Neuron (in vitro differentiated cells): ENCODE measurements around the gene FAM216A.
"Not testable (repeated sequence)": the region's sequence is repeated elsewhere in the genome, so short reads cannot be mapped to it uniquely, and the experiment has no call there.

Experiments
- H2AFZ ChIP-seq: one replicate; pipeline ENCODE4 v1.6.1; 2013; ENCODE audit warnings: low read depth, mild to moderate bottlenecking, inconsistent platforms, low read length, moderate library complexity
- H3K27me3 ChIP-seq: one replicate; pipeline ENCODE4 v1.6.1; 2013; ENCODE audit warnings: low read length; ENCODE audit not compliant: insufficient read depth
- H3K36me3 ChIP-seq: one replicate; pipeline ENCODE4 v1.6.1; 2013; ENCODE audit warnings: low read length; ENCODE audit not compliant: insufficient read depth
- H3K4me1 ChIP-seq: one replicate; pipeline ENCODE4 v1.6.1; 2013; ENCODE audit warnings: low read length; ENCODE audit not compliant: insufficient read depth
- H3K4me3 ChIP-seq: 2 replicates; pipeline ENCODE4 v1.5.1; 2013; ENCODE audit warnings: mild to moderate bottlenecking, low read length, moderate library complexity
- H3K9me3 ChIP-seq: one replicate; pipeline ENCODE4 v1.6.1; 2013; ENCODE audit warnings: low read length

FAM216A gene

DNA sequence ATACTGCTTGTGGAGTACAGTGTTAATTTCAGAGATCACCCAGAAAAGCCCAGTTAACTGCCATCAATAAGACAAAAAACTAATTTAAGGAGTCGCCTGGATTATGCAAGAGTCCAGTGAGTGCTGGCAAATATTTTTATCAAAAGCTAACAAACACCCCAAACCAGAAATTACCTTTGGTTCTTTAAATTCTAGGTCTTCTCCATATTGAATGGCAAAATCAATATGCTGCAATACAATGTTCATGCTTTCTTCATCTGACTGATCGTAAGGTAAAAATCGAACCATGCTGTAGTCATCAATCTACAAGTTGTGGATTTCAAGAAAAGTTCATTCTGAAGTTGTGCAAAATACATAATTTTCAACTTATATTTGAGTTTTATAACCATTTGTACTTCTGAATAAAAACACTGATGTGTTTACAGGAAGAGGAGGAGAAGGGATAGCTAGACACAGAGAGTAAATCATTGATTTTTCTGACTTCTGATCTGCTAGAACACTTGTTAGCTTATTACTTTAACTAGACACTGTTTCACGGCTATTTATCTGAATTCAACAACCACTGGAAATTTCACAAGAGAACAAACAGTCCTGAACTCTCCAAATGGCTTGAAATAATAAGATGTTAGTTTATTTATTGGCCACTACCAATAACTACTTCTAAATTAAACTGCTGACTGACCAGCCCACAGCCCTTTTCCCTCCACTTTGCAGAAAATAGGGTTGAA is 14.9 kb upstream of the FAM216A start:
- Histone ChIP-seq H3K27me3 (no peaks in the 10 kb centered on the region), H2AFZ (no peak overlapping the region), H3K36me3 (peaks cover 41% of the 10 kb centered on the region), H3K9me3 (peaks cover under 1% of the 10 kb centered on the region), H3K4me1 (peaks cover 2% of the 10 kb centered on the region), H3K4me3 (no peak overlapping the region)

DNA sequence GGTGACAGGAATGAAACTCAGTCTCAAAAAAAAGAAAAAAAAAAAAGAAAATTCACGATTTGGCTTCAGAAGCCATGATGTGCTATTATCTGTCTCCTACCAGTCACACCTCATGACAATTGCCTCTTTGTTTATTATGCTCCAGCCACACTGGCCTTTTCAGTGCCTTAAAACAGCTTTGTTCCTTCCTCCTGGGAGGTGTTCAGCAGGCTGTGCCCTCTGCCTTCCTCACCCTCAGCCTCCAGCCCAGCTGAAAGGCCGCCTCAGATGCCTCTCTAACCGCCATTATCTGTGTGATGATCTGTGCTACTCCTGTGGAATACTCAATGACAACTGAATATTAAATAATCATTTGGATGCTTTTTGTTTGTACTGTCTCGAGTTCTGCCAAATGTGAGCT is 9.9 kb upstream of the FAM216A start:
- Histone ChIP-seq H3K4me3 (no peak overlapping the region), H3K27me3 (no peaks in the 10 kb centered on the region), H3K36me3 (peaks cover 63% of the 10 kb centered on the region), H3K9me3 (peaks cover 4% of the 10 kb centered on the region), H2AFZ (no peak overlapping the region), H3K4me1 (peaks cover 5% of the 10 kb centered on the region)

DNA sequence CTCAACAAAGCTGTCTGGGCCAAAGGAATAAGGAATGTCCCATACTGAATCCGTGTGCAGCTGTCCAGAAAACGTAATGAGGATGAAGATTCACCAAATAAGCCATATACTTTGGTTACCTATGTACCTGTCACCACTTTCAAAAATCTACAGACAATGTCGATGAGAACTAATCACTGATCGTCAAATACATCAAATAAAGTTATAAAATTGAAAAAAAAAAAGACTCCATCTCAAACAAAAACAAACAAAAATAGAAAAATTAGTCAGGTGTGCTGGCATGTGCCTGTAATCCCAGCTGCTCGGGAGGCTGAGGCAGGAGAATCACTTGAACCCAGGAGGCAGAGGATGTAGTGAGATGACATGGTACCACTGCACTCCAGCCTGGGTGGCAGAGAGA is 7.5 kb upstream of the FAM216A start:
- H3K4me3 ChIP-seq, H3K27me3 ChIP-seq, H3K4me1 ChIP-seq, H2AFZ ChIP-seq, H3K9me3 ChIP-seq: not testable (repeated sequence)
- peaks cover 62% of the 10 kb centered on the region for H3K36me3 ChIP-seq

DNA sequence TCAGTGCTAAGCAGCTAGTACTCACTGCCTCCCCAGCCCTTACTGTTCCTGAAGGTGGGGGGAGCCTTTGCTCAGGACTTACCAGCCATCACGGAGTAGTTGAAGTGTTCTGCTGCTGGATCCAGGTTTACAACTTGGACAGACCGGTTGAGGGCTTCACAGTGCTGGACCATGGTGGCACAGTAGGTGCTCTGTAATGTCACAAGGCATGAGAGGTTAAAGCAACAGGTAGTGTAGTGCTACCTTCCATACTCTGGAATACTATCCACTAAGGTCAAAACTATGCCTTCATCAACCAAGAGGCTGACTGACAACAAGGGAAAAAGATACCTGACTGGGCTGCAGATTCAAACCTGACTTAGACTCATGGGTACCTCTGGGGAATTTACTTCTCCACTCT is 3.6 kb upstream of the FAM216A start:
- no peak overlapping the region for H3K4me3 ChIP-seq
- peaks cover 43% of the 10 kb centered on the region for H3K36me3 ChIP-seq
- H3K9me3 ChIP-seq, result no peaks in the 10 kb centered on the region
- H2AFZ ChIP-seq, result no peak overlapping the region
- H3K4me1 ChIP-seq, result peaks cover 14% of the 10 kb centered on the region
- H3K27me3 ChIP-seq, result no peaks in the 10 kb centered on the region

DNA sequence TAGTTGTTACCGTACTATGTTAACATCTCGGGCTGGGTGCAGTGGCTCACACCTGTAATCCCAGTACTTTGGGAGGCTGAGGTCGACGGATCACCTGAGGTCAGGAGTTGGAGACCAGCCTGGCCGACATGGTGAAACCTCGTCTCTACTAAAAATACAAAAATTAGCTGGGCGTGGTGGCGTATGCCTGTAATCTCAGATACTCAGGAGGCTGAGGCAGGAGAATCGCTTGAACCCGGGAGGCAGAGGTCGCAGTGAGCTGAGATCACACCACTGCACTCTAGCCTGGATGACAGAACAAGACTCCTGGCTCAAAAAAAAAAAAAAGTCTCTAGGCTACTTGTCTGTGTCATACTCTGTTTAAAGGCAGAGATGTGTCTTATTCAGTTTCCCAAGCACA is 2.9 kb upstream of the FAM216A start:
- not testable (repeated sequence) for H3K27me3 ChIP-seq, H3K4me3 ChIP-seq, H3K9me3 ChIP-seq, H2AFZ ChIP-seq
- Histone ChIP-seq H3K4me1 (peaks cover 14% of the 10 kb centered on the region), H3K36me3 (peaks cover 37% of the 10 kb centered on the region)

DNA sequence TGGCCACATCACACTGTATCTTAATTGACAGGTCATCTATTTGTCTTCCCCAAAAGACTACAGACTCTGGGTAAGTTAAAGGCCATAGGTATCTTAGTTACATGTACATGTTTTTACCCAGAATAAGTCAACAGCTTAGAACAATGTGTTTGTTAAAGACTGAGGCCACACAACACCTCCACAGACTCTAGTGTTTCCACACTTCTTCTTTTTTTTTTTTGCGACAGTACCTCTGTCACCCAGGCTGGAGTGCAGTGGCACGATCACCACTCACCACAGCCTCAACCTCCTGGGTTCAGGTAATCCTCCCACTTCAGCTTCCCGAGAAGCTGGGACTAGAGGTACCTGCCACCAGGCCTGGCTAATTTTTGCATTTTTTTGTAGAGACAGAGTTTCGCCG is 1.9 kb upstream of the FAM216A start:
- H3K27me3 ChIP-seq, result no peaks in the 10 kb centered on the region
- H3K9me3 ChIP-seq, result no peaks in the 10 kb centered on the region
- H2AFZ ChIP-seq, result no peak overlapping the region
- peaks cover 14% of the 10 kb centered on the region for H3K4me1 ChIP-seq
- H3K4me3 ChIP-seq, result peak overlapping the region; percentile 89
- peaks cover 28% of the 10 kb centered on the region for H3K36me3 ChIP-seq

DNA sequence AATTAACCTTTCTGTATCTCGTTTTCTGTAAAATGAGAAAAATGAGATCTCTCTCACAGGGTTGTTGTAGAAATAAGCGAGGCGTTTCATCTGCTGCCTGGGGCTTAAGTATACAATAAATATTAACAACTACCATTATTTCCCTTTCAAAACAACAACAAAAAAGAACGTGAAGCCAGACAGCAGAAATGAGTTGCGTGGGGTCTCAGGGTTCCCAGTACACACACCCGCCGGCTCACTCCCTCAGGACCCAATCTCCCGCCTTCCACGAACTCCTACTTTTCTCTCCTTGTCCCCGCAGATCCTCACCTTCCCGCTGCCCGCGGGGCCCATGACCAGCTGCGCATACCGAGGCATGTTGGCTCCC is 815 bp upstream of the FAM216A start:
- Histone ChIP-seq H3K4me3 (peak overlapping the region; percentile 89), H2AFZ (peak overlapping the region; percentile 80), H3K27me3 (no peaks in the 10 kb centered on the region), H3K9me3 (no peaks in the 10 kb centered on the region), H3K36me3 (peaks cover 22% of the 10 kb centered on the region), H3K4me1 (peaks cover 14% of the 10 kb centered on the region)

DNA sequence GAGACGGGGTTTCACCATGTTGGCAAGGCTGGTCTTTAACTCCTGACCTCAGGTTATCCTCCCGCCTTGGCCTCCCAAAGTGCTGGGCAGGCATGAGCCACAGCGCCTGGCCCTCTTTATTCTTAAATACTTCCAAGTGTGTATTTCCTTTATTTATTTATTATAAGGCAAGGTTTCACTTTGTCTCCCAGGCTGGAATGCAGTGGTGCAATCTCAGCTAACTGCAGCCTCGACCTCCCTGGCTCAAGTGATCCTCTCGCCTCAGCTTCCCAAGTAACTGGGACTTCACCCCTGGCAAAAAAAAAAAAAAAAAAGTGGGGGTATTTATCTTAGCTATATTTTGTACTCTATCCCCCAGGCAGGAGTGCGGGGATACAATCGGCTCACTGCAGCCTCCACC is 6.8 kb downstream of the FAM216A start:
- Histone ChIP-seq H3K9me3 (peaks cover 2% of the 10 kb centered on the region), H2AFZ (no peak overlapping the region), H3K27me3 (no peaks in the 10 kb centered on the region), H3K4me1 (no peaks in the 10 kb centered on the region), H3K36me3 (peaks cover 7% of the 10 kb centered on the region), H3K4me3 (no peak overlapping the region)

DNA sequence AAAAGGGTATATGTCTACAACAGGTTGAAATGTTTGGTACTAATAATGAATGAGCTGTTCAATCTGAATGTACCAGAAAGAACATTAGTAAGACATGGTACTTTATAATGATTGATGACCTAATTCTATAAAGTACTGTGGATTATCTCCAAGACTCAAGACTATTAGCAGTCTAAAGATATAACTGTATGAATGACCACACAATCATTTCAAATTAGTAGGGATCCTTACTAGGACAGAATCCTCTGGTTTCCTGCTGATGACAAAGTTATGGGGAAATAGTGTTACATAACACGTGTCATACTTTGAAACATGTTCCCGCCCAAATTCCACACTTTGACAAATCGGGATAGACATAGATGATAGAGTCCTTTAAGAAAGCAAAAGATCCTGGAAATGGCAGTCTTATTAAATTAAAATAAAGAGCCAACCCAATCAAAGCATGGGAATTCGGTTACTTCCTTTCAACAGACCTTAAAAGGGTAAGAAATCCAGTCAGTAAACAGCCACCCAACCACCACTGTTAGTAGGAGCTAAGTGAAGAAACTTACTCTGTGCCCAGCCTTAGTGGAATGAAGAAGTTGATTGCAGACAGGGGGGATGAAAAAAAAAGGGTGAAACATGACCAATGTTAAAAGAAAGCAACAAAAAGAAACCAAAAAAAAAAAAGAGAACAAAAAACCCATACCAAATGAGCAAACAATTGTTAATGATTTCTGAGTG is 30.5 kb downstream of the FAM216A start:
- H3K27me3 ChIP-seq, result no peaks in the 10 kb centered on the region
- H3K4me1 ChIP-seq, result peaks cover 15% of the 10 kb centered on the region
- peaks cover 22% of the 10 kb centered on the region for H3K36me3 ChIP-seq
- no peak overlapping the region for H3K4me3 ChIP-seq
- no peak overlapping the region for H2AFZ ChIP-seq
- no peaks in the 10 kb centered on the region for H3K9me3 ChIP-seq

DNA sequence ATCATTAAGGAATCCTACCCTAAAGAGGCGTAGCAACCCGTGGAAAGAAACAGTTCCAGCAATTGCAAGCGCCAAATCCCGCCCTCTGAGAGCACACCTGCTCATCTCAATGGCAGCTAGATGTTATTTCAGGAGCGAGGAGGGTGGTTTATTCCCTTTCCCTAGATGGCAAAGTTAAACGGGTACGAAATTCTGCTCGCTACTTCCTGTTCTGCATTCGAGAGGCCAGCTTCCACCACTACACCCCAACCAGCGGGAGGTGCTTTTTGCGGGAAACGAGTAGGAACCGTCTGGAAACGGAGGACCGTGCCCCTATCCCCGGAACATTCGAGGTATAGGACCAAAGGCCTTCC is 32.7 kb downstream of the FAM216A start:
- H3K27me3 ChIP-seq, result no peaks in the 10 kb centered on the region
- H3K36me3 ChIP-seq, result peaks cover 8% of the 10 kb centered on the region
- H2AFZ ChIP-seq, result peak overlapping the region; percentile 63
- peaks cover 15% of the 10 kb centered on the region for H3K4me1 ChIP-seq
- H3K9me3 ChIP-seq, result no peaks in the 10 kb centered on the region
- H3K4me3 ChIP-seq, result peak overlapping the region; percentile 69

DNA sequence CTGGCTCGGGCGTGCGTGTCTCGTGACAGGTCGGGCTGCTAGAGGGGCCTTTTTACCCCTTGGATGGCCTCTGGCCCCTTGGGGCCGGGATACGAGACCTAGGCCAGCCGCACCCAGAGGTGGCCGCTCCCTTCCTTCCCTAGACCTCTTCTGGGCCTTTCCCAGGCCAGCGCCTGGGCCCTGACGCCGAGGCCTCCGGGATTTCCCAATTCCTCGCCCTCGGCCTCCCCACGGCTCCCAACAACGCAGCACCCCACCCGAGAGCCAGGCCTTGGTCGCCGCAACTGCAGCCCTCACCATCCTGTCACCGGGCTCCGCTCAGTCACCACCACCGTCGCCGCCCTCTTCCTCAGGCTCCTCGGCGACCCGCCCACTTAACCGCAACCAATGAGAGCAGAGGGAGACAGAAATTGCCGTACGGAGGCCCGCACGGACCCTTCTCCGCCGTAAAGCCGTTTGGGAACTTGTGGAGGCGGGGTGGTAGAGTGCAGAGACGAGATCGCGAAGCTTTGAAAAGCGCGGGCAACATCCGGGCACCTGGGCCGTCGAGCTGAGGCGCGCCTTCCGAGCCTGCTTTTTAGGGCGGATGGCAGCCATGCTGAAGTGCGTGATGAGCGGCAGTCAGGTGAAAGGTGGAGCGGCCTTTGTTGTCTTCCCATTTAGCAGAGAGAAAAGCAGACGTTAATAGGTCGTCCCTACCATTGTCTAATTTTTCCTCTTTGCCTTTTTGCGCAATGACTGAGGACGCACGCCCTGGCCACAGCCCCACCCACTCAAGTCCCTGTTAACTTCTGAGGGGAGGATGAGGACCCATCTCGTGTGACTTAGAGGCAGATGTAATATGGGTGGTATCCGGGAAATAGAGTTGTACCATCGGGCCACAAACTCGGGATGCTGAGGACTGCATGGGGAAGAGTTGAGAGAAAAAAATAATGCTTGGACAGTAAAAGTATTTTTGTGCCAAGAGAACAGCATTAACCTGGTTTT is 33.4 kb downstream of the FAM216A start, which contains the start of the genes RAD9B and VPS29:
Gene RAD9B (plus strand): TSS at position 580 of the 987 bp plus-strand sequence. CDS start 7 bp downstream, at position 587.
Gene VPS29 (minus strand): TSS at position 360 of the 987 bp plus-strand sequence. CDS start 60 bp downstream, at position 300.
- Histone ChIP-seq H2AFZ (peak within 1 kb of the TSS; percentile 63), H3K9me3 (no peaks in the 10 kb centered on the region), H3K4me1 (peaks cover 15% of the 10 kb centered on the region), H3K4me3 (peak within 1 kb of the TSS; percentile 69), H3K36me3 (peaks cover 8% of the 10 kb centered on the region), H3K27me3 (no peaks in the 10 kb centered on the region)

DNA sequence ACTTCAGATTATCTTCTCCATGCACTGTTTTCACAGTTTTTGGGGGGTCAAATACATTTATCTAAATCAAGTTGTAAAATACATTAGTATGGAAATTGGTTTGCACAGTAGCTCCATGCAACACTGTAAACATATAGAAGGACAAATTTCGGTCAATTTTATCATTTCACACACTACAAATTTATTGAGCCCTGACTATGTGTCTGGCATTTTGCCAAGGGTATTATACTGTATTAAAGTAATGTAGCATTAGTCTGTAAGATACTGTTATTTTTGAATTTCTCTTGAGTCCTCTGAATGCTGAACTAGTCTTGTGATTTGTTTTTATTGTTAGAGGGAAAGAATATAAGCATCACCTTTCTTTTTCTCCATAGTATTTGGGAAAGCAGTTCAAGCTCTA is 34.8 kb downstream of the FAM216A start:
- Histone ChIP-seq H3K27me3 (no peaks in the 10 kb centered on the region), H3K9me3 (no peaks in the 10 kb centered on the region), H3K4me1 (peaks cover 15% of the 10 kb centered on the region), H3K36me3 (peaks cover 8% of the 10 kb centered on the region), H2AFZ (no peak overlapping the region), H3K4me3 (no peak overlapping the region)

DNA sequence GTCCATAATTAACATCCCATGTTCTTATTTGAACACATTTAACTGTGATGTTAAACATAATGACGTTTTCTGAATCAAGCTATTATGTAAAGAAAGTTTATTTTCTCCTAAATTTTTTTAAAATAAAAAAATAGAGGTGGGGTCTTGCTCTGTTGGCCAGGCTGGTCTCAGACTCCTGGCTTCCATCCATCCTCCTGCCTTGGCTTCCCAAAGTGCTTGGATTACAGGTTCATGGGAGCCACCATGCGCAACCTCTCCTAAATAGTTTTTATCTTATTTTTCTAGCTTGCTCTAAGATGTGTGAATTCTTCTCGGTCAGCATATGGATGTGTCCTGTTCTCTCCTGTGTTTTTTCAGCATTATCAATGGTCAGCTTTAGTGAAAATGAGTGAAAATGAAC is 36.7 kb downstream of the FAM216A start:
- Histone ChIP-seq H3K36me3 (no peaks in the 10 kb centered on the region), H3K27me3 (no peaks in the 10 kb centered on the region), H3K4me3 (no peak overlapping the region), H3K9me3 (no peaks in the 10 kb centered on the region), H3K4me1 (peaks cover 10% of the 10 kb centered on the region), H2AFZ (no peak overlapping the region)
